ENCODE measurements around the gene CNTNAP1. TPM values are rescaled to one million over a fixed set of nuclear protein-coding genes. Genes with fewer than 3 reads are reported as not detected.
"Not testable (repeated sequence)": the region's sequence is repeated elsewhere in the genome, so short reads cannot be mapped to it uniquely, and the experiment has no call there.

The CNTNAP1 gene
- total RNA-seq, 1 donor from 2014 or later: 21.3 TPM

DNA sequence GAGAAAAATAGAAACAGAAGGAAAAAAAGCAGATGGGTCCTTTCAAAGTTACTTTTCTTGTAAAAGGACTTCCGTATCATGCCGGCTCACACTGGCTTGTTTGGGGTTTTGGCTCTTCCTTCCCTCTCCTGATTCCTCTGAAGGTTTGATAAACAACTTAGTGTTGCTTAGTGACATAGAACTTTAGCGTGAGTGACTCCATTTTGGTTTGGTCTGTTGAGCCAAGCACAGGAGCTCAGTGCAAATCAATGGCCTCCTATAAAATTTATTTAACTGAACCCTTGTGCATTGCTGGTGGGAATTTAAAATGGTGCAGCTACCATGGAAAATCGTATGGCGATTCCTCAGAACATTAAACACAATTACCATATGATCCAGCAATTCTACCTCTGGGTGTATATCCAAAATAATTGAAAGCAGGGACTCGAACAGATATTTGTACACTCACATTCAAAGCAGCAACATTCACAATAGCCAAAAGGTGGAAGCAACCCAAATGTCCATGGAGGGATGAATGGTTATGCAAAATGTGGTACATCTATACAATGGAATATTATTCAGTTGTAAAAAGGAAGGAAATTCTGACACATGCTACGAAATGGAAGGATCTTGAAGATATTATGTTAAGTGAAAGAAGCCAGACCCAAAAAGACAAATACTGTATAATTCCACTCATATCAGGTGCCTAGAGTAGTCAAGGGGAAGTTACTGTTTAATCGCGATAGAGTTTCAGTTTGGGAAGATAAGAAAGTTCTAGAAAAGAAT, 24.3 kb upstream of the CNTNAP1 start:
- CTCF ChIA-PET: no interaction called here
- no peaks in the 10 kb centered on the region for H3K36me3 Mint-ChIP-seq (ENCODE audit: low read depth)
- peak overlapping the region; percentile 18 for H3K27ac Mint-ChIP-seq
- TF ChIP-seq, protein P1, sequence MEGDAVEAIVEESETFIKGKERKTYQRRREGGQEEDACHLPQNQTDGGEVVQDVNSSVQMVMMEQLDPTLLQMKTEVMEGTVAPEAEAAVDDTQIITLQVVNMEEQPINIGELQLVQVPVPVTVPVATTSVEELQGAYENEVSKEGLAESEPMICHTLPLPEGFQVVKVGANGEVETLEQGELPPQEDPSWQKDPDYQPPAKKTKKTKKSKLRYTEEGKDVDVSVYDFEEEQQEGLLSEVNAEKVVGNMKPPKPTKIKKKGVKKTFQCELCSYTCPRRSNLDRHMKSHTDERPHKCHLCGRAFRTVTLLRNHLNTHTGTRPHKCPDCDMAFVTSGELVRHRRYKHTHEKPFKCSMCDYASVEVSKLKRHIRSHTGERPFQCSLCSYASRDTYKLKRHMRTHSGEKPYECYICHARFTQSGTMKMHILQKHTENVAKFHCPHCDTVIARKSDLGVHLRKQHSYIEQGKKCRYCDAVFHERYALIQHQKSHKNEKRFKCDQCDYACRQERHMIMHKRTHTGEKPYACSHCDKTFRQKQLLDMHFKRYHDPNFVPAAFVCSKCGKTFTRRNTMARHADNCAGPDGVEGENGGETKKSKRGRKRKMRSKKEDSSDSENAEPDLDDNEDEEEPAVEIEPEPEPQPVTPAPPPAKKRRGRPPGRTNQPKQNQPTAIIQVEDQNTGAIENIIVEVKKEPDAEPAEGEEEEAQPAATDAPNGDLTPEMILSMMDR (IDR thresholded peaks at IDR 0.05): no peak
- ATAC-seq (ENCODE audit: low read depth) (no peak), DNase-seq (no peak)
- POLR2A ChIA-PET: interaction anchor here (0.7 kb wide), 1 partner anchor 115 kb away, joined by 7 read pairs; the partner anchor contains the start of gene VPS25
- H3K9me3 Mint-ChIP-seq: no peaks in the 10 kb centered on the region
- intact Hi-C loops (cut with micrococcal nuclease): loop anchor here (2.0 to 5.0 kb wide), 2 partner anchors 19 to 51 kb away; partner anchors contain the start of genes PLEKHH3, RETREG3 and TUBG1
- H3K4me3 Mint-ChIP-seq: peak overlapping the region; percentile 90
- peaks cover 37% of the 10 kb centered on the region for H3K4me1 Mint-ChIP-seq
- H3K27me3 Mint-ChIP-seq: peaks cover 17% of the 10 kb centered on the region

GRCh38 chr17:42659079-42659931, 23.0 kb upstream of the CNTNAP1 start, which contains the start of gene TUBG2:
Gene TUBG2 (plus strand): TSS chr17:42659284. CDS start chr17:42659504, 220 bp downstream.
- Mint-ChIP-seq H3K27me3 (peaks cover 8% of the 10 kb centered on the region), H3K4me3 (peak within 1 kb of the TSS; percentile 90), H3K9me3 (no peaks in the 10 kb centered on the region), H3K4me1 (peaks cover 32% of the 10 kb centered on the region), H3K36me3 (ENCODE audit: low read depth) (no peaks in the 10 kb centered on the region), H3K27ac (peak within 1 kb of the TSS; percentile 74)
- ChIA-PET POLR2A (interaction anchor here (0.5 to 1.2 kb wide), 6 partner anchors 8 to 114 kb away, joined by 3 to 8 read pairs (median 4); partner anchors contain the start of gene VPS25), CTCF (interaction anchor here (1.0 to 1.1 kb wide), 3 partner anchors 15 to 82 kb away, joined by 3 to 5 read pairs (median 3); partner anchors contain the start of gene PSMC3IP)
- ATAC-seq (ENCODE audit: low read depth) (peak; percentile 84), DNase-seq (peak; percentile 68)
- intact Hi-C loops (cut with micrococcal nuclease): loop anchor here (2.0 to 5.0 kb wide), 2 partner anchors 17 to 52 kb away; partner anchors contain the start of genes PLEKHH3, RETREG3 and TUBG1
- TF ChIP-seq, protein P1 (IDR thresholded peaks at IDR 0.05): no peak

- CTCF ChIA-PET; H3K9me3 Mint-ChIP-seq; H3K27me3 Mint-ChIP-seq; ATAC-seq (ENCODE audit: low read depth); DNase-seq; H3K27ac Mint-ChIP-seq; H3K36me3 Mint-ChIP-seq (ENCODE audit: low read depth): not testable (repeated sequence)
- intact Hi-C loops (cut with micrococcal nuclease): loop anchor here (2.0 to 5.0 kb wide), 2 partner anchors 17 to 53 kb away; partner anchors contain the start of genes PLEKHH3, RETREG3 and TUBG1
- peaks cover 32% of the 10 kb centered on the region for H3K4me1 Mint-ChIP-seq
- peak overlapping the region; percentile 90 for H3K4me3 Mint-ChIP-seq
- POLR2A ChIA-PET: interaction anchor here (1.0 to 1.1 kb wide), 3 partner anchors 18 to 24 kb away, joined by 3 read pairs; no protein-coding TSS in a partner anchor
These were observed 22.4 kb upstream of the CNTNAP1 start for GRCh38 chr17:42659932-42660274.

DNA sequence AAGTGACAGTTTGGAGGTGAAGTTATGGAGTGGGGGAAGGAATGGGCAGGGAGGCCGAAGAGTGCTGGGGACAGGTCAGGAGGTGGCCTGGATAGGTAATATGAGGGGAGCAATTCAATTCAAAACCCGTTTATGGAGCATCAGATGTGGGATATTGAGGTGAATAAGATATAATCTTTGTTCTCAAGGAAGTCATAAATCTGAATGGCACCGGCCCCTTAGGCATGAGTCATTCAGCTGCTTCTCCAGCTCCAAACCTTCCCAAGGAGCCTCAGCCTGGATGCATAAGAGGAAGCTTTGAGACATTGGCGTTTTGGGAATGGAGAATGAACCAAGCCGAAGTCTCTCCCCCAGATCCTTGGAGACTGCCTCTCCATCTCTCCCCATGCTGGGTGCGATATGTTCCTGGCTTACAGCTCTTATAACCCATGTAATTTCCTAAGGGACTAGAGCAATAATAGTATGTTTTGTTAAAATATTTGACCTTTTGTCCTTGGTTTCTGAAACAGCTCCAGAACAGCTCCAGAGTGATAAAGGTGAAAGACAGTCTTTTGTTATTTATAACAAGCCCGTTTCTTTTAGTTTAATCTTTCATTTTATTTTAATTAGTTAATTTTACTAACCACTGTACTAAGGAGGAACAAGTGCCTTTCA, 21.5 kb upstream of the CNTNAP1 start:
- POLR2A ChIA-PET: interaction anchor here (0.6 to 1.0 kb wide), 2 partner anchors 60 to 304 kb away, joined by 3 to 4 read pairs; partner anchors contain the start of gene AARSD1
- TF ChIP-seq, protein P1 (IDR thresholded peaks at IDR 0.05): no peak
- H3K27me3 Mint-ChIP-seq: peaks cover 3% of the 10 kb centered on the region
- ATAC-seq (ENCODE audit: low read depth) (no peak), DNase-seq (no peak)
- H3K27ac Mint-ChIP-seq: no peak overlapping the region
- H3K4me1 Mint-ChIP-seq: peaks cover 27% of the 10 kb centered on the region
- CTCF ChIA-PET: interaction anchor here (1.0 to 1.1 kb wide), 2 partner anchors 11 to 53 kb away, joined by 3 to 4 read pairs; no protein-coding TSS in a partner anchor
- H3K4me3 Mint-ChIP-seq: no peak overlapping the region
- peaks cover 5% of the 10 kb centered on the region for H3K36me3 Mint-ChIP-seq (ENCODE audit: low read depth)
- intact Hi-C loops (cut with micrococcal nuclease): no loop called here
- no peaks in the 10 kb centered on the region for H3K9me3 Mint-ChIP-seq

DNA sequence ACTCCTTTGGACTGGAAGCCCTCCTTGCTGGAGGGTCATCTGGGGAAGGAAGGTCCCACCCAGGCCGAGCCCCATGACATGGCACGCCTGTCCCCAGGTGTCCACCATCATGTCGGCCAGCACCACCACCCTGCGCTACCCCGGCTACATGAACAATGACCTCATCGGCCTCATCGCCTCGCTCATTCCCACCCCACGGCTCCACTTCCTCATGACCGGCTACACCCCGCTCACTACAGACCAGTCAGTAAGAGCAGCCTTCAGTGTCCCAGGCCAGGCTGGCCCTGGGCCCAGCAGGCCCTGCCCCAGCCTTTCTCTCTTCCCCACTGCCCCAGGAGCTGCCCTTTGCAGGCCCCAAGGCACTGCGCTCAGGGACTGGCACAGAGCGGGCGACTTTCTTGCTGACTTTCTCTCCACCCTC, 16.7 kb upstream of the CNTNAP1 start:
- ATAC-seq (ENCODE audit: low read depth) (no peak), DNase-seq (no peak)
- ChIA-PET CTCF (no interaction called here), POLR2A (no interaction called here)
- Mint-ChIP-seq H3K27me3 (no peaks in the 10 kb centered on the region), H3K27ac (no peak overlapping the region), H3K36me3 (ENCODE audit: low read depth) (peaks cover 10% of the 10 kb centered on the region), H3K4me1 (peaks cover 4% of the 10 kb centered on the region), H3K4me3 (no peak overlapping the region), H3K9me3 (no peaks in the 10 kb centered on the region)
- TF ChIP-seq, protein P1 (IDR thresholded peaks at IDR 0.05): no peak
- intact Hi-C loops (cut with micrococcal nuclease): no loop called here

DNA sequence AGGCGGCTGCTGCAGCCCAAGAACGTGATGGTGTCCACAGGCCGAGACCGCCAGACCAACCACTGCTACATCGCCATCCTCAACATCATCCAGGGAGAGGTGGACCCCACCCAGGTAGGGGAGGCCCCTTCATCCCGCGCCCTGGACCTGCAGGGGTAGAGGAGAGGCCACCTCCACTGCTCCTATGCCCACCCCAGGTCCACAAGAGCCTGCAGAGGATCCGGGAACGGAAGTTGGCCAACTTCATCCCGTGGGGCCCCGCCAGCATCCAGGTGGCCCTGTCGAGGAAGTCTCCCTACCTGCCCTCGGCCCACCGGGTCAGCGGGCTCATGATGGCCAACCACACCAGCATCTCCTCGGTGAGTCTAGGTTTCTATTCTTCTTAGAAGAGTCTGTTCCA, 16.2 kb upstream of the CNTNAP1 start:
- H3K4me1 Mint-ChIP-seq; H3K9me3 Mint-ChIP-seq; H3K27ac Mint-ChIP-seq; ATAC-seq (ENCODE audit: low read depth); DNase-seq; H3K4me3 Mint-ChIP-seq; CTCF ChIA-PET; intact Hi-C loops (cut with micrococcal nuclease); H3K27me3 Mint-ChIP-seq: not testable (repeated sequence)
- POLR2A ChIA-PET: interaction anchor here (1.1 kb wide), 1 partner anchor 57 kb away, joined by 3 read pairs; the partner anchor contains the start of gene TUBG1
- peaks cover 10% of the 10 kb centered on the region for H3K36me3 Mint-ChIP-seq (ENCODE audit: low read depth)
